CD4-positive, alpha-beta T cell treated with Interleukin-15 for 4 hours (primary cell): ENCODE data around the gene MYOF.
A peak's percentile ranks its signal among the peaks of the same experiment; 100 is the strongest.
"Not testable (repeated sequence)": the region's sequence is repeated elsewhere in the genome, so short reads cannot be mapped to it uniquely, and the experiment has no call there.

Source experiments
- DNase-seq: peaks from one replicate; pipeline ENCODE4 v3.0.0-alpha.2; 2020; ENCODE audit warnings: low spot score

The MYOF gene

DNA sequence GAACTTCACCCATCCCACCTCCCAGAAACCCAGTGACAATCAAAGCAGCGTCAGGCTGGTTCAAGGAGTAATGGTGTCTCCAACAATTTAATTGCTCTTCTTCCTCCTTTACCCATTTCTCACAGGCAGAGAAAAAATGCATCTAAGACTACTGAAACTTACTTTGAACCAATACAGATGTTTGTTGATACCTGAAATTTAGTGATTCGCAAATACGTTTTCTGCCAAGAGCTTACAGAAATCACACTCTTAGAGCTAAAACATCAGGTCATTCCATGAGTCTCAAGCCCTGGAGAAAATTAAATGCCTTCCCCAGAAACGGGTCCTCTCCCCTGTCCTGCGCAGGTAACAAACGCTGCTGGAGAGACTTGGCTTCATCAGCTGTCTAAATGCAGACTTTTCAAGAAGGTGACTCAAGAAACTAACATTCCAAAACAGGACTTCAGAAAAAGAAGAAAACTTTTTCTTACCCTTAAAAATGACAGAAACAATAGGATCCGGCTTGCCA lies 443 bp downstream of the MYOF start:
- DNase-seq: no peak

GRCh38 chr10:93478873-93479272 lies 3.3 kb downstream of the MYOF start:
- no peak for DNase-seq

DNA sequence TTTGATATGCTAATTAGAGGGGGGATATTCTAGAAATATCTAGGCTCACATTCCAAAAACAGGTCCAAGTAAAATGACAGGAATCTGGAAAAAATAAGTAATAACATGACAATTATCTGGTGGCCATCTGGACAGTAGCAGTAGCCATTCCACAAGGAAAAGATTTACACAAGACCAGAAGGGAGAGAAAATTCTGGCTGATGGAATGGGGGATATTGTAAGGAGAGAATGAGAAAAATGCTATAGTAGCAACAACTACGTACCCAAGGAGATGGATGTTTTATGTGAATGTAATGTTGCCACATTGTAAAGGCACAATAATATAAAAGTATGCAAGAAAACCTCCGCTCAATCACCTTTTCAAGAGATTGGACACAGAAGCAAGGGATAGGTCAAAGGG lies 5.4 kb downstream of the MYOF start:
- DNase-seq: no peak

DNA sequence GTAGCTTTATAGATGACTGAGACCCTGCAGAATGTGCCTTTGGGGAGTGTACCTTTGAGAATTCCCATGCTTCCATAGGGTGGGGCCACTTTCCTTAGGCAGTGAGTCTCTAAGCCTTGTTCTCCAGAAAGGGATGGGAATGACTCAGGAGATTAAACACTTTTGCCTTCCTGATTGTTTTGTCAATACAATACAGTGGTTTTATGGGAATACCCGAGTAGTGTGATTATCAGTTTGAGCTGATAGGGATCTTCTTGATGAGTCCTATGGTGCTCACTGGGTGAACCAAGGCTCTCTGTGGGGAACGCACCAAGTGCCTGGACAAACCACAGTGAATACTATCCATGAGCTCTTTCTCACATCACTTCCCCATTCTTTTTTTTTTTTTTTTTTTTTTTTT lies 6.3 kb downstream of the MYOF start:
- DNase-seq: no peak

- DNase-seq: no peak
Measured at GRCh38 chr10:93475227-93475626, 6.9 kb downstream of the MYOF start.

- DNase-seq: no peak
Measured at GRCh38 chr10:93473804-93474472, 8.2 kb downstream of the MYOF start.

GRCh38 chr10:93473161-93473560 lies 9.0 kb downstream of the MYOF start:
- no peak for DNase-seq

GRCh38 chr10:93471110-93471651 lies 11.0 kb downstream of the MYOF start:
- no peak for DNase-seq

GRCh38 chr10:93469454-93469853 lies 12.7 kb downstream of the MYOF start:
- DNase-seq: no peak

DNA sequence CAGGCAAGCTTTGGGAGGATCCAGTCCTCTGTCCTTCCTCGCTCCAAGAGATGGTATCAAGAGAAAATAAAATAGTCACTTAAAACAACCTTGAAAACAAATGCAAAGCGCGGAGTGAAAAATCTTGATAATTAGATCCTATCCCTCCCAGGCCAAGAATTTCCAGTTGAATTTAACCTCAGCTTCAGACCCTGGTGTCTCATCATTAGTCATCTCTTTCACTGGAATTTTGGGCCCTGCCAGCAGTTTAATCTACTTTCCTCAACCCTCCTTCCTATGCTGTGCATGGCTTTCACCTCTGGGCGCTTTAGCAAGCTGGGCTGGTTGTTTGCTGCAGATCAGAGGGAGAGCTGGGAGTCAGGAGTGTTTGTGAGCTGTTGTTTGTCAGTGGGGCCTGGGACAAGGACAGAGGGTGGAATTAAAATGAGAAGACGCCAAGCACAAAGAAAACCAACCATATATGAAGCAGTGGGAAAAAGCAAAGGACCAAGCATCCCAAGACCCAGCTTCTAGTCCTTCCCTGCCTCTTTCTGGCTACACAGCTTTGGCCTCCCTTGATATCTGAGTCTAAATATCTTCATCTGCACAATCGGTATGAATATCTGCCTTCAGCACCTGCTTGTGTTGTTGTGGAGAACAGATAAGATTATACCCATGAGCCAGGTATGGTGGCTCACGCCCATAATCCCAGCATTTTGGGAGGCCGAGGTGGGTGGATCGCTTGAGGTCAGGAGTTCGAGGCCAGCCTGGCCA lies 13.5 kb downstream of the MYOF start:
- no peak for DNase-seq

DNA sequence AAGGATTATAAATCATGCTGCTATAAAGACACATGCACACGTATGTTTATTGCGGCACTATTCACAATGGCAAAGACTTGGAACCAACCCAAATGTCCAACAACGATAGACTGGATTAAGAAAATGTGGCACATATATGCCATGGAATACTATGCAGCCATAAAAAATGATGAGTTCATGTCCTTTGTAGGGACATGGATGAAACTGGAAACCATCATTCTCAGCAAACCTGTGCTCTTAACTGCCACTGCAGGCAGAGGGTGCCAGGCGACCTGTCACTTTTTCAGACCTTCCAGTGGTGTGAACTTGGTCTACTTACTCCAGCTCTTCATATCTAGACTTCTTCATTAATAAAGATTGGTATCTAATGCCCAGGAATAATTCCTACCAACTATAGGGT lies 14.5 kb downstream of the MYOF start:
- not testable (repeated sequence) for DNase-seq

- no peak for DNase-seq
Measured at GRCh38 chr10:93465806-93466675, 16.1 kb downstream of the MYOF start.

- no peak for DNase-seq
Measured at GRCh38 chr10:93464776-93465388, 17.3 kb downstream of the MYOF start.

DNA sequence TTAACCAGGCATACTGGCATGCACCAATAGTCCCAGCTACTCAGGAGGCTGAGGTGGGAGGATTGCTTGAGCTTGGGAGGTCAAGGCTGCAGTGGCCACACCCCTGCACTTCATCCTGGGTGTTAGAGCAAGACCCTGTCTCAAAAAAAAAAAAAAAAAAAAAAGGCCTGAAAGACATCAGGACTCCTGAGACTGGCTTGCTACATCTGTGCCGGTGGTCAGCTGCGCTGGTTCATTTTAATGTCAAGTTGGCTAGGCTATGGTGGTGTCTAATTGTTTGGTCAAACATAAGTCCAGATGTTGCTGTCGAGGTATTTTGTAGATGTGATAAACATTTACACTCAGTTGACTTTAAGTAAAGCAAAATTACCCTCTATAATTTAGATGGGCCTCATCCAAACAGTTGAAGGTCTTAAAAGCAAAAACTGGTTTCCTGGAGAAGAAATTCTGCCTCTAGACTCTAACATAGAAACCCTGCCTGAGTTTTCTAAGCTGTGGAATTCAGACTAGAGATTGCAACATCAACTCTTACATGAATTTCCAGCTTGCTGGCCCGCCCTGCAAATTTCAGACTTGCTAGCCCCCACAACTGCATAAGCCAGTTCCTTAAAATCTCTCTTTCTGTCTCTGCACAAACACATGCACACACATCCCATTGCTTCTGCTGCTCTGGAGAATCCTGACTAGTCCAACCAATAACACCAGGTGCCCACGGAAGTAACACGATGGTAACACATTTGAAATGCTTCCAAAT lies 18.2 kb downstream of the MYOF start:
- DNase-seq: no peak

- DNase-seq: peak; percentile 14
Measured at GRCh38 chr10:93462881-93463280, 19.3 kb downstream of the MYOF start.

GRCh38 chr10:93462371-93462770 lies 19.8 kb downstream of the MYOF start:
- no peak for DNase-seq

DNA sequence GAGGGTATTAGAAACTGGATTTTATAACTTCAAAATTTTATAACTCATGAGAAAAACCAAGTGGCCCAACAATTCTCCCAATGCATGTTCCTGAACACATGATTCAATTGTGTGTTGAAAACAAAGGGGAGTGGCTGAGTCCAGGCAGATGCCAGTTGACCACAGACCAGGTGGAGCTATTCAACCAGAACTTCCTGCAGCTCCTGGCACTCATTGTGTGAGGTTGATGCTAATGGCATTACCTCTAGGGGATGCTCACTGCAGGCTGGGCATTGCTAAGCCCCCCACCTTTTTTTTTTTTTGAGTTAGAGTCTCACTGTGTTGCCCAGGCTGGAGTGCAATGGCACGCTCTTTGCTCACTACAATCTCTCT lies 20.3 kb downstream of the MYOF start:
- DNase-seq: no peak

DNA sequence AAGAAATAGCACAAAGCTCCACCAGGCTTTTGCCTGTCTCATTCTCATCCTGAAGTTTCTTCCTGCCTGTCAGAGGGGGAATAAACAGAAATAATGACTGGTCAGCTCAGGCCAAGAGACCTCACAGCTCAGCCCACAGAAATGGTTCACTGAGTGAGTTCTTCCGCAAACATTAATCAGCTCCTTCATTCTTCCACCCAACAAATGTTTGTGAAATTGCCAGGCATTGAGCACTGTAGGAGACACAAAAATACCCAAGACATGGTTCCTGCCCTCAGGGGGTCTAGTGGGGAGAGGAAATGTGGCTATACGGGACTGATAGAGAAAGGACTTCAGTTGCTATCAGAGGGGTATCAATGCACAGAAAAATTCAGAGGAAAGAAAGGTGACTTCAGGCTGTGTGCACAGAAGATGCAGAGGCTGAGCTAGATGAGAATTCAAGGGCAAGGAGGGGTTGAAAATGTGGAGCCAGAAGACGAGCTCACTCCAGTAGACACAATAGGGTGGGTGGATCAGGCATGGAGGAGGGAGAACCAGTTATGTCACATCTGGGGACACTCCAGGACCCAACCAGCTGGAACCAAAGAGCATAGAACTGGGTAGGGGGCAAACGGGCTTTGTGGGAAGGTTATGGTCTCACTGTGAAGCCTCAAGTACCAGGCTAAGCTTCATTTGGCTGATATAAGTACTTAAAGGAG lies 20.9 kb downstream of the MYOF start:
- no peak for DNase-seq

DNA sequence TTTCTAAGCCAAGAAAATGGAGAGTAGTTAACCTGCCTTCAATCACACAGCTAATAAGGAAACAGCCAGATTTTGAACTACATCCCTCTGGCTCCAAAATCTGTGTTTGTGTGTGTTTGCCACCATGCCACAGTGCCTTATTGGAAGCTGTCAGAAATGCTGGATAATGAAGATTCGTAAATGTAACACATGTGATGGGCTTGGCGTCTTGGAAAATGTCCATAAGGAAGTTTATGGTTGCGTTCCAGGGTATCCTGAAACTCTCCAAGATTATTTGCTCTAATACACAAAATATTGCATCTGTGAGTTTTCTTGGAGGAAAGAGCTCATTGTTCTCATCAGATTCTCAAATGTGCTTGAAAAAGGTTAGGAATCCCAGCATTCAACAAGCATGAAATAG lies 22.7 kb downstream of the MYOF start:
- no peak for DNase-seq

DNA sequence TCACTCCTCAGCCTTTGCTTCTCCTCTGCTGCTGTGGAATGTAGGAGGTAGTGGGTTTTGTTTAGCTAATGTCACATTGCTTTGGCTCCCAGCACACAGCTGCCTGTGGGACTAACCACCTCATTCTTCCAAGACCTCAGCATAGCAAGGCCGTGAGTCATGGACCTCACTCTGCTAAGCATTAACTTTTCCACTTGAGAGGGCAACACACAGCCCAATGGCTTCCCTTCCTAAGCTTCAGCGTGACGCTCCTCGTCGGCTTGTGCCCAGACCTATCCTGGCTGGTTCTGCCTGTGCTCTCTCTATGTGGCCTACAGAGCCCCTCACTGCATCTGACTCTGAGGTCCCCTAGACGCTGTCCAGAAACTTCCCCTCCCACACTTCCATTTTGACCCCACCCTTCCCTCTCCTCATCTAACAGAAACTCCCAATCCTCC lies 23.3 kb downstream of the MYOF start:
- DNase-seq: no peak

DNA sequence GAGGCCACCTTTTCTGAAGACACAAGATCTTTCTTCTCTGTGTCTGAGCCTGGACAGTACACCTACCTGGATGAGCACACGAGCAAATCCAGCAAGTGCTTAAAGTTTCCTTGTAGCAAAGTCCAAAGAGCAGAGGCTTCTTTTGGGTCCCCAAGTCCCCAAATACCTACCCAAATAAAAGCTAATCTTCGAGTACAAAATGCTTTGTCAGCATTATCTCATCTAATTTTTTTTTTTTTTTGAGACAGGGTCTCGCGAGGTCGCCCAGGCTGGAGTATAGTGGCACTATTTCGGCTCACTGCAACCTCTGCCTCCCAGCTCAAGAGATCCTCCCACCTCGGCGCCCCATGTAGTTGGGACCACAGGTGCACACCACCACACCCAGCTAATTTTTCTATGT lies 24.6 kb downstream of the MYOF start:
- no peak for DNase-seq
